ENCODE results near the gene ESRP2.

- TF ChIP-seq, protein P1, sequence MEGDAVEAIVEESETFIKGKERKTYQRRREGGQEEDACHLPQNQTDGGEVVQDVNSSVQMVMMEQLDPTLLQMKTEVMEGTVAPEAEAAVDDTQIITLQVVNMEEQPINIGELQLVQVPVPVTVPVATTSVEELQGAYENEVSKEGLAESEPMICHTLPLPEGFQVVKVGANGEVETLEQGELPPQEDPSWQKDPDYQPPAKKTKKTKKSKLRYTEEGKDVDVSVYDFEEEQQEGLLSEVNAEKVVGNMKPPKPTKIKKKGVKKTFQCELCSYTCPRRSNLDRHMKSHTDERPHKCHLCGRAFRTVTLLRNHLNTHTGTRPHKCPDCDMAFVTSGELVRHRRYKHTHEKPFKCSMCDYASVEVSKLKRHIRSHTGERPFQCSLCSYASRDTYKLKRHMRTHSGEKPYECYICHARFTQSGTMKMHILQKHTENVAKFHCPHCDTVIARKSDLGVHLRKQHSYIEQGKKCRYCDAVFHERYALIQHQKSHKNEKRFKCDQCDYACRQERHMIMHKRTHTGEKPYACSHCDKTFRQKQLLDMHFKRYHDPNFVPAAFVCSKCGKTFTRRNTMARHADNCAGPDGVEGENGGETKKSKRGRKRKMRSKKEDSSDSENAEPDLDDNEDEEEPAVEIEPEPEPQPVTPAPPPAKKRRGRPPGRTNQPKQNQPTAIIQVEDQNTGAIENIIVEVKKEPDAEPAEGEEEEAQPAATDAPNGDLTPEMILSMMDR (IDR thresholded peaks at IDR 0.05), result no peak
- TF ChIP-seq POLR2A (IDR thresholded peaks at IDR 0.05), result no peak
Observed at GRCh38 chr16:68244903-68245853, 9.3 kb upstream of the ESRP2 start, which contains the start of gene PLA2G15.
